ENCODE data around the gene LCN15. TPM values are rescaled to one million over a fixed set of nuclear protein-coding genes. Genes with fewer than 3 reads are reported as not detected.

LCN15 gene
- total RNA-seq, 1 experiment from 2014 or later: 0.05 TPM

DNA sequence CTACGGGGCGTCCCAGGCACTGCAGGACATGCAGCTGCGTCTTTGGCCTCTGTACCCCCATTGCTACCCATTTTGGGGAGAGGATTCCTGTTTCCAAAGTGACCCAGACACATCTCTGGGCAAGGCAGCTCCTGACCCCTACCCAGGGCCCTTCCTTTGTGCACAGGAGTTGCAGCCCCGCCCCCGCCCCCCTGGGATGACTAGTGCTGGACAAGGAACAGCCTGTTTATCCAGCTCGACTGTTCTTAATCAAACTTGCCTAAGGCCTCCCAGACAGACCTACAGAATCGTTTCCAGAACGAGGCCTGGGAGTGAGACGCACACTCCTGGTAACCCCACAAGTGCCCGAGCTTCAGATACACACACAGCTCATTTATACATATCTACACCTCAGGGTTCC is 38.7 kb downstream of the LCN15 start:
- in situ Hi-C loops (cut with HindIII; ENCODE audit: low pct_unique_long_range_greater_than_20kb, low sequenced_read_pairs) (no loop called here), intact Hi-C loops (cut with micrococcal nuclease; ENCODE audit: unreplicated experiment) (no loop called here)
- Histone ChIP-seq H3K4me1 (ENCODE audit: control insufficient read depth, insufficient read depth, low read length) (peaks cover 37% of the 10 kb centered on the region), H3K4me3 (ENCODE audit: low read depth in 2 of 2, low read length in 2 of 2) (peak overlapping the region; percentile 92 to 96), H3K27ac (ENCODE audit: low read length) (peak overlapping the region; percentile 93; the same call in 1 of the 2 replicates), H3K9me3 (ENCODE audit: control insufficient read depth, insufficient read depth, low read depth, low read length) (no peaks in the 10 kb centered on the region), H3K36me3 (ENCODE audit: control insufficient read depth, insufficient read depth, low read length) (peaks cover 14% of the 10 kb centered on the region), H3K27me3 (ENCODE audit: control insufficient read depth, insufficient read depth, low read length) (no peaks in the 10 kb centered on the region)
- TF ChIP-seq POLR2AphosphoS5 (IDR thresholded peaks at IDR 0.05; ENCODE audit: low read depth, low read length): no peak
- no peak for TF ChIP-seq SIN3A (IDR thresholded peaks at IDR 0.05; ENCODE audit: borderline replicate concordance, insufficient read depth, low read depth, low read length)
- no peak for TF ChIP-seq TCF7L2 (IDR thresholded peaks at IDR 0.05; ENCODE audit: low read depth, low read length)
- TF ChIP-seq, protein P1, sequence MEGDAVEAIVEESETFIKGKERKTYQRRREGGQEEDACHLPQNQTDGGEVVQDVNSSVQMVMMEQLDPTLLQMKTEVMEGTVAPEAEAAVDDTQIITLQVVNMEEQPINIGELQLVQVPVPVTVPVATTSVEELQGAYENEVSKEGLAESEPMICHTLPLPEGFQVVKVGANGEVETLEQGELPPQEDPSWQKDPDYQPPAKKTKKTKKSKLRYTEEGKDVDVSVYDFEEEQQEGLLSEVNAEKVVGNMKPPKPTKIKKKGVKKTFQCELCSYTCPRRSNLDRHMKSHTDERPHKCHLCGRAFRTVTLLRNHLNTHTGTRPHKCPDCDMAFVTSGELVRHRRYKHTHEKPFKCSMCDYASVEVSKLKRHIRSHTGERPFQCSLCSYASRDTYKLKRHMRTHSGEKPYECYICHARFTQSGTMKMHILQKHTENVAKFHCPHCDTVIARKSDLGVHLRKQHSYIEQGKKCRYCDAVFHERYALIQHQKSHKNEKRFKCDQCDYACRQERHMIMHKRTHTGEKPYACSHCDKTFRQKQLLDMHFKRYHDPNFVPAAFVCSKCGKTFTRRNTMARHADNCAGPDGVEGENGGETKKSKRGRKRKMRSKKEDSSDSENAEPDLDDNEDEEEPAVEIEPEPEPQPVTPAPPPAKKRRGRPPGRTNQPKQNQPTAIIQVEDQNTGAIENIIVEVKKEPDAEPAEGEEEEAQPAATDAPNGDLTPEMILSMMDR (IDR thresholded peaks at IDR 0.05): no peak
- TF ChIP-seq, protein P2, sequence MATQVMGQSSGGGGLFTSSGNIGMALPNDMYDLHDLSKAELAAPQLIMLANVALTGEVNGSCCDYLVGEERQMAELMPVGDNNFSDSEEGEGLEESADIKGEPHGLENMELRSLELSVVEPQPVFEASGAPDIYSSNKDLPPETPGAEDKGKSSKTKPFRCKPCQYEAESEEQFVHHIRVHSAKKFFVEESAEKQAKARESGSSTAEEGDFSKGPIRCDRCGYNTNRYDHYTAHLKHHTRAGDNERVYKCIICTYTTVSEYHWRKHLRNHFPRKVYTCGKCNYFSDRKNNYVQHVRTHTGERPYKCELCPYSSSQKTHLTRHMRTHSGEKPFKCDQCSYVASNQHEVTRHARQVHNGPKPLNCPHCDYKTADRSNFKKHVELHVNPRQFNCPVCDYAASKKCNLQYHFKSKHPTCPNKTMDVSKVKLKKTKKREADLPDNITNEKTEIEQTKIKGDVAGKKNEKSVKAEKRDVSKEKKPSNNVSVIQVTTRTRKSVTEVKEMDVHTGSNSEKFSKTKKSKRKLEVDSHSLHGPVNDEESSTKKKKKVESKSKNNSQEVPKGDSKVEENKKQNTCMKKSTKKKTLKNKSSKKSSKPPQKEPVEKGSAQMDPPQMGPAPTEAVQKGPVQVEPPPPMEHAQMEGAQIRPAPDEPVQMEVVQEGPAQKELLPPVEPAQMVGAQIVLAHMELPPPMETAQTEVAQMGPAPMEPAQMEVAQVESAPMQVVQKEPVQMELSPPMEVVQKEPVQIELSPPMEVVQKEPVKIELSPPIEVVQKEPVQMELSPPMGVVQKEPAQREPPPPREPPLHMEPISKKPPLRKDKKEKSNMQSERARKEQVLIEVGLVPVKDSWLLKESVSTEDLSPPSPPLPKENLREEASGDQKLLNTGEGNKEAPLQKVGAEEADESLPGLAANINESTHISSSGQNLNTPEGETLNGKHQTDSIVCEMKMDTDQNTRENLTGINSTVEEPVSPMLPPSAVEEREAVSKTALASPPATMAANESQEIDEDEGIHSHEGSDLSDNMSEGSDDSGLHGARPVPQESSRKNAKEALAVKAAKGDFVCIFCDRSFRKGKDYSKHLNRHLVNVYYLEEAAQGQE (IDR thresholded peaks at IDR 0.05; ENCODE audit: insufficient read depth in 1 of 2, low read depth in 2 of 2, low read length in 1 of 2): no peak
- BruUV-seq (replicated peaks): no TSS peak
- DNase-seq (ENCODE audit: low read depth, low spot score) (no peak), ATAC-seq (no peak)
- CTCF ChIA-PET: no interaction called here
- POLR2A ChIA-PET: no interaction called here

DNA sequence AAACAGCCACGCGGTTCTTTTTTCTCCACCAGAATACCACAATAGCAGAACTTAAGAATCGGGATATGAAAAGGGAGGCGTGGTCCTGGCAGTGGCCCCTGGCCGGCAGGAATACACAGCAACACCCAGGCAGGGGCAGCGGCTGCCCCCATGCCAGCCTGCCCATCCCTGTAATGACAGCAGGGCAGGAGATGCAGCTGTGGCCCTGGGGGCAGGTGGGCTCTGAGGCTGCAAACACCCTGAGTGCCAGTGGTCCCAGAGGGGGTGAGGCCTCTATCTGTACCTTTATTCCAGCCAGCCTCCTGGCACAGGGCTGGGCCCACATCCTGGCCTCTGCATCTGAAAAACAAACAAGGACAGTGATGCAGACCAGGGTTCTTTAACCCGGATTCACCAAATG is 39.5 kb downstream of the LCN15 start:
- intact Hi-C loops (cut with micrococcal nuclease; ENCODE audit: unreplicated experiment): no loop called here
- TF ChIP-seq POLR2AphosphoS5 (IDR thresholded peaks at IDR 0.05; ENCODE audit: low read depth, low read length): no peak
- TF ChIP-seq SIN3A (IDR thresholded peaks at IDR 0.05; ENCODE audit: borderline replicate concordance, insufficient read depth, low read depth, low read length): no peak
- TF ChIP-seq, protein P1 (IDR thresholded peaks at IDR 0.05): no peak
- TF ChIP-seq, protein P2 (IDR thresholded peaks at IDR 0.05; ENCODE audit: insufficient read depth in 1 of 2, low read depth in 2 of 2, low read length in 1 of 2): no peak
- no peak for TF ChIP-seq TCF7L2 (IDR thresholded peaks at IDR 0.05; ENCODE audit: low read depth, low read length)
- in situ Hi-C loops (cut with HindIII; ENCODE audit: low pct_unique_long_range_greater_than_20kb, low sequenced_read_pairs): no loop called here
- Histone ChIP-seq H3K4me1 (ENCODE audit: control insufficient read depth, insufficient read depth, low read length) (peaks cover 41% of the 10 kb centered on the region), H3K36me3 (ENCODE audit: control insufficient read depth, insufficient read depth, low read length) (peaks cover 14% of the 10 kb centered on the region), H3K27me3 (ENCODE audit: control insufficient read depth, insufficient read depth, low read length) (no peaks in the 10 kb centered on the region), H3K27ac (ENCODE audit: low read length) (no peak overlapping the region), H3K4me3 (ENCODE audit: low read depth in 2 of 2, low read length in 2 of 2) (no peak overlapping the region), H3K9me3 (ENCODE audit: control insufficient read depth, insufficient read depth, low read depth, low read length) (no peaks in the 10 kb centered on the region)
- POLR2A ChIA-PET: no interaction called here
- BruUV-seq (replicated peaks): no TSS peak
- DNase-seq (ENCODE audit: low read depth, low spot score) (no peak), ATAC-seq (no peak)
- CTCF ChIA-PET: no interaction called here

Data from Panc1 (cell line).